ENCODE results near the gene SESTD1.

SESTD1 gene

DNA sequence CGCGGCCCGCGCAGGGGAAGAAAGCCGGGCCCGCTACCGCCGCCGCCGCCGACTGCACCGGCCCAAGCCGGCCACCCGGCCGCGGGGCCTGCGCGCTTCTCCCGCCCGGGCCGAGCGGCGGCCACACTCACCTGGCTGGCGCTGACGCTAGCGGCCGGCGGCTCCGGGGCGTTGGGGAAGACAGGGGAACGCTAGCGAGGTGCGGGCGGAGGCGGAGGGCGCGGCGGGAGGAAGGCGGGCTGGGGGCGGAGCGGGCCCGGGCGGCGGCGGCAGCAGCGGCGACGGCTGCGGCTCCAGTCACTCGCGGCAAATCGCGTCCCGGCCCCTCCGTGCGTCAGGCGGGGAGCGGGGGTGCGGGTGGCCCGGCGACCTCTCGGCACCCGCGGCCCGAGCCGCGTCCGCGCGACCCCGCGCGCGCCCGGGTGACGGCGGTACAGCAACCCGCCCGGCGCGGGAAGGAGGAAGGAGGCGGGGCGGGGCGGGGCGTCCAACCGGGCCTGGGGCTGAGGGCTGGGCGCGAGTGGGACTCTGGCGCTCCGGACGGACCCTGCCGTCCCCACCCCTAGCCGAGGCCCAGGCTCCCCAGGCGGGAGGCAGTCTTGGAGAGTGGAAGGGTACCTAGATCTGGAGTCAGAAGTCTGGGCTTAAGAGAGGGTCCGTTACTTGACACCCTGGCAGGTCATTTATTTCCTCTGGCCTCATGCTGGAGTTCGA, at the start of gene SESTD1:
Gene SESTD1, minus strand, starts transcription at position 465 of the 714 bp plus-strand sequence. CDS start 72,991 bp downstream, outside the sequence.
- DNase-seq (ENCODE audit: low spot score) = peak; percentile 85

- no peak for DNase-seq (ENCODE audit: low spot score)
These were observed 48.4 kb upstream of the SESTD1 start for GRCh38 chr2:179313057-179313456.

DNA sequence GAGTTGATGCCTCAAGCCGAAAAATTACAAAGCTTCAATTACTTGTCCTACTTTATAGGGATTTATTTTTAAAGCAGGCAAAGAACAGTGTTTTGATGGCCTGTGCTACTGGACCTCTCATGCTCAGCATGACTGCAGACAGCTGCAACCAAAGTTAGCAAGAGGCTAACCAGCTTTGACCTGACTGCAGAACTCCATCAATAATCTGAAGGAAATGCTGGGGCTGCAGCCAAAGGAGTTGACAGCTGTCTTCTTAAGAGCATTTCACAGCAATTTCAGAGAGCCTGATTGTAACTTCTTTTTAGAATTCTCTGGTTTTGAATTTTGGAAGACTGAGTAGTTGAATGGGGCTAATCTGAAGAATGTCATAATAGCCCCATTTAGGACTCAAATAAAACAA, 46.5 kb upstream of the SESTD1 start:
- DNase-seq (ENCODE audit: low spot score) = no peak

DNA sequence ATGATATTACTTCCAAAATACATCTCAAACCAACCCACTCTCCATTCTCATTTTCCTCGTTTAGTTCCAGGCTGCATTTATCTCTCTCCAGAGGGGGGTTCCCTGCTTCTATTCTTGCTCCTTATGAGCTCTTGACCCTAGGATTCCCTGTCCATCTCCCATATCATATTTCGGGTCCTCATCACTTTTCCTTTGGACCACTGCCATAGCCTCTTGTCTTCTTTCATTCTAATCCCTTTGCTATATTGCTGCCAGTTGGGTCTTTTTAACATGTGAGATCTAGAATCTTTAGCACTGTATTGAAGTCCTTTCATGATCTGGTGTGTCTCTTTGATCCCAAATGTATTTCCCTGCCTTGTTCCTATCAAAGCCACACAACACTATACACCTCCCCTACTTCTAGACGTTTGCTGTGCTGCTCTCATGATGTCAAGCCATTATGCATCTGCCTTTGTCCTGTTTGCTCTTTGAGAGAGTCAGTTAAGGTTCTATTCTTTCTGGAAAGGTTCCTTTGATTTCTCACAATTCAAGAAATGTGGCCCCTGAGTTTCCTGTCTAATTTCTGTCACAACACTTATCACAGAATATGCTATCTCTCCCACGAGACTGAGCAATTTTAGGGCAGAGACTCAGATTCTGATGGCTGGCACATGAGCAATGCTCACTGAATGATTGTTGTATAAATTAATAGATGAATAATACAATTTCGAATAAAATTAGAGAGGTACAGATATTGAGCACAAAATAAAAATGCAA, 43.2 kb upstream of the SESTD1 start:
- DNase-seq (ENCODE audit: low spot score) = no peak

DNA sequence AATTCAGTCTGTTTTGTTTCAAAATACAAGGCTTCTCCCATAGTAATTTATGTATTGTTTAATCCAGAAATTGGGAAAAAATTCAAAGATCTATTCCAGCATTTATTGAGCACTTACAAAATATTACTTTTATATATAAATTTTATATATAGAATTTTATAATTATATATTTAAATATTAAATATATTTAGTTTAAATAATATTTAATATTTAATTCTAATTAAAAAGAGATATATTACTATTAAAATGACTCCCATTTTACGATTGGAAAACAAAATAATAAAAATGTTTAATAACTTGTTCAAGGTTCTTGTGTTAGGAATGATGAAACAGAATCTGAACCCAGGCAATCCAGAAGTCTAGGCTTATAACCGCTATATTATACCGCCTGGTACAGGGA, 40.5 kb upstream of the SESTD1 start:
- DNase-seq (ENCODE audit: low spot score) = no peak

DNA sequence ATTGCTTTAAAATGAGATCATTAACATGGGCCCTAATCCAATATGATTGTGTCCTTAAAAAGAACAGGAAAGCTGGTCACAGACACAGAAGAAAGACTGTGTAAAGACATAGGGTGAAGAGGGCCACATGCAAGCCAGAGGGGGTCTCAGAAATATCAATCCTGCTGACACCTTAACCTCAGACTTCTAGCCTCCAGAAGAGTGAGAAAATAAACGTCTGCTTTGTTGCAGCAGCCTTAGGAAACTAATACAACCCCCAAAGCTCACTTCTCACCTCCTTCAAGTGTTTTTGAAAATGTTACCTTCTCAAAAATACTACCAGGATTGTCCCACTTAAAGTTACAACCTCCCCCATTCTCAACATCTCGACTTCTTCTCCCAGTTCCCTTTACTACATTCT, 39.8 kb upstream of the SESTD1 start:
- DNase-seq (ENCODE audit: low spot score) = no peak

DNA sequence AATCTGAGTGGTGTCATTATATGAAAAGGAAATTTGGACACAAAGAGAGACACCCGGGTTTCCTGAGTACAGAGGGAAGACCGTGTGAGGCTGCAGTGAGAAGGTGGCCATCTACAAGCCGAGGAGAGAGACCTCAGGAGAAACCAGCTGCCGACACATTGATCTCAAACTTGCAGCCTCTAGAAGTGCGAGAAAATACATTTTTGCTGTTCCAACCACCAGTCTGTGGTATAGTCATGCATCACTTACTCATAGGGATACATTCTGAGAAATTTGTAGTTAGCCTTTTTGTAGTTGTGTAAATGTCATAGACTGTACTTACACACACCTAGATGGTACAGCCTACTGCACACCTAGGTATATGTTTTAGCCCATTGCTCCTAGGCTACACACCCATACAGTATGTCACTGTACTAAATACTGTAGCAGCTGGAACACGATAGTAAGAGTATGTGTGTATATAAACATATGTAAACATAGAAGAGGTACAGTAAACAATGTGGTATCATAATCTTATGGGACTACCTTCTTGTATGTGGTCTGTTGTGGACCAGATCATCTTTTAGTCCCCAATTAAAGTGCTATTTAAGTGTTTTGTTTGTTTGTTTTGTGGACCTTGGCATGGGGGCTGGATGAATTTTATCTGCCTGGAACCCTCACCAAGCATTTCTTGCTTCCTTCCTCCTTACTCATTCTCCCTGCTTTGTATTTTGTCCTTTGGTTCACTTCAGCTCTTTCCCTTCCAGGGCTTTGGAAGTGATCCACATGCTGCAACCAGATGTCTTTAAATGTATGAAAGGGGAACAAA, 38.3 kb upstream of the SESTD1 start:
- no peak for DNase-seq (ENCODE audit: low spot score)

GRCh38 chr2:179302149-179302548, 37.5 kb upstream of the SESTD1 start:
- DNase-seq (ENCODE audit: low spot score) = no peak

DNA sequence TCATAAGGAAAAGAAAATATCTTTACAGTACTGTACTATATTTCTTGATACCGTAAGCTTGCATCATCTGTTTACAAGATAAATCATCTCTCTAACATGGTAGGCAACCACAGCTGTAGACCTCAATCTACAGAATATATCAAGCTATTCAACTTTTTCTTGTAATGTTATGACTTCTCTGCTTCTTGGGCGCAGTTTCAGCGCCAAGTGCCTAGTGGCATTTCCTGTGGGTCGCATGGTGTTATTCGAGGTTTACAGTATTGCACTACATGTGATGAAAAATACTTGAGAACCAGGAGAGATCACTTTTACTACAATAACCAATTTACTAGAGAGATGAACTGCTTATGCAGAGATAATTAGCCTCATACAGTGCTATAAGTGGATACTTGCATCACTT, 34.0 kb upstream of the SESTD1 start:
- DNase-seq (ENCODE audit: low spot score) = no peak

- no peak for DNase-seq (ENCODE audit: low spot score)
These were observed 33.3 kb upstream of the SESTD1 start for GRCh38 chr2:179297927-179298326.

GRCh38 chr2:179290329-179290728, 25.7 kb upstream of the SESTD1 start:
- DNase-seq (ENCODE audit: low spot score) = no peak

- DNase-seq (ENCODE audit: low spot score) = no peak
These were observed 20.4 kb upstream of the SESTD1 start for GRCh38 chr2:179285060-179285459.

DNA sequence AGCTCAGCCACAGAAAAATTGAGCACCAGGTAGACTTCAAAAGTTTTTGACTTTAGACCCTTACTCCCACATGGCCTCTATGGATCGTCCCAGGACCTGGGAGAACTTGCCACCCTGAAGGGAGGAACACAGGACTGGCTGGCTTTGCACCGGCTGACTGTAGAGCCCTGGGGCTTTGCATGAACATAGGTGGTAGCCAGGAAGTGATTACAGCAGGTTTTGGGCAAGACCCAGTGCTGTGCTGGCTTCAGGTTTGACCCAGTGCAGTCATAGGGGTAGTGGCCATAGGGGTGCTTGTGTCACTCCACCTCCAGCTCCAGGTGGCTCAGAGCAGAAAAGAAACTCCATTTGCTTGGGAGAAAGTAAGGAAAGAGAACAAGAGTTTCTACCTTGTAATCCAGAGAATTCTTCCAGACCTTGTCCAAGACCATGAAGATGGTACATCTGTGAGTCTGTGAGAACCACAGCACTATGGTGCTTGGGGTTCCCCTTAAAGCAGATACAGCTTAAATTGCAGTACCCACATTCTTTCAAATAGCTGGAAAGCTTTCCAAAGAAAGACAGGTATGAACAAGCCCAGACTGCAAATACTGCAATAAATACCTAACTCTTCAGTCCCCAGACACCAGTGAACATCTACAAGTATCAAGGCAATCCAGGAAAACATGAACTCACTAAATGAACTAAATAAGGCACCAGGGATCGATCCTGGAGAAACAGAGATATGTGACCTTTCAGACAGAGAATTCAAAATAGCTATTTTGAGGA, 13.0 kb upstream of the SESTD1 start:
- no peak for DNase-seq (ENCODE audit: low spot score)

- DNase-seq (ENCODE audit: low spot score) = no peak
These were observed 10.8 kb upstream of the SESTD1 start for GRCh38 chr2:179275253-179276012.

- DNase-seq (ENCODE audit: low spot score) = no peak
These were observed 10.1 kb upstream of the SESTD1 start for GRCh38 chr2:179274749-179275148.

DNA sequence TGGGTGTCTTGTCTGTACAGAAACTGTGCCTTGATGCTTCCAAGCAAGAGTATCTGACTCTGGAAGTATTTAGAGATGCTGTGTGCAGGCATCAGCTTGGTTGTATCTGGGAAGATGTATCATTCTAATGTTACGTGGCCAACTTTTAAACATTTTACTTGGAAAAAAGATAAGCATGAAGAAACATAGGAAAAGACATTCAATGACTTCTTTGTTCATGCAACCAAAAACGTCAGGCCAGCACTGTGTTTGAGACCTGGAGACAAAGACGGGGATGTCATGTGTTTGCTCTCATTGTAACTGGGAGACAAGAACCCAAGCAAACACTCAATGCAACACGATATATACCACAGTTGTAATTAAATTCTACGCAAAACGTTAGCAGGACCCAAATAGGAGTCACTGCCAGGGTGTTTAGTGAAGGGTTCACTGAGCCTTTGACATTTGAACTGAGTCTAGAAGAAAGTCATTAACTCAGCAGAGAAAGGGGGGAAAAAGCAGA, 8.9 kb upstream of the SESTD1 start:
- no peak for DNase-seq (ENCODE audit: low spot score)

DNA sequence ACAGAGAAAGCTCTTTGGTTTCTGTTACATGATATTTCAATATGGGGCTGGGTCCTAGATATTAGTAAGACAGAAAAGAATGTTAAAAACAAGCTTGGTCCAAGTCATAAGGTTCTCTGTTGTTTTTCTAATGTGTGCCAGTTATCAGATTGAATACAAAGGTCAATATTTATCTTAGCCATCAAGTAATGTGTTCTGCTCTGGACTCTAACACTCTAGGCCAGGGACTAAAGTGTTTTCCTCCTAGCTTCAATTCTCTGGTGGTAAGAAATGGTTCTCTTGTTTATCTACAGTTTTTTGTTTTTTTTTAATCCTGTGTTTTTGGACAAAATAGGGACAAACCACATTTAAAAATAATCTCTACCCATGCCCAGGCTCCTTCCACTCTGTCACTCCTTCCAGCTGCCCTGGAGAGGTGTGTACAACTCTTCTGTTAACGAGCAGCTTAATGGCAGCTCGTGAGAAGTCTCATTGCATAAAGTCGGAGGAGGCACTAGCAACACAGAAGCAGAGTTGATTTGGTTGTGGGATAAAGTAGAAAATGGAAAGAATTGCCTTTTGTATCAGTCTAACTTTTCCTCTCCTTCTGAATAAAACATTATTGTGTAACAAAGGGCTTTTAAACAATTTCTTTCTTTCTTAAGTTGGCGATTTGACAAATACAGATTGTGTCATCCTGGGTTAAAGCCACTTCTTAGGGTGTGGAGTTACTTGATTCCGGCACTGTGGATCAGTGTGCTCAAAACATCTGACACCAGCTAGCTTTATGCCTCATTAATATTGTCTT, 8.0 kb upstream of the SESTD1 start:
- DNase-seq (ENCODE audit: low spot score) = no peak

DNA sequence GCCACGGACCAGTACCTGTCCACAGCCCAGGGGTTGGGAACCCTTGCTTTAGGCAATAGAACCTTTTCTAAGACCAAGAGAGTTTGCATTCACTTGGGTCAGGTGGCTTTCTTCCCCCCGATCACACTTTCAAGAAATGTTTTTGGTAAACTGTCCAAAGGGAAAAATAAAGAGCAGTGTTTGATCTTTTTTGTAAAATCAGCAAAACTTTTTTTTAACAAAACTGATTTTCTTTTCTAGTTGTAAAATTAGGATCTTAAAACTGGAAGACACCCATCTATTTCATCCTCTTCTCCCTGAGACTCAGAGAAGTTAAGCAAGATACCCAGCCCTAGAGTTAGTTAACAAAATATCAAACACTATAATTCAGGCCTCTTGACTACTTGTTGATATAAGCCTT, 6.1 kb upstream of the SESTD1 start:
- DNase-seq (ENCODE audit: low spot score) = no peak

DNA sequence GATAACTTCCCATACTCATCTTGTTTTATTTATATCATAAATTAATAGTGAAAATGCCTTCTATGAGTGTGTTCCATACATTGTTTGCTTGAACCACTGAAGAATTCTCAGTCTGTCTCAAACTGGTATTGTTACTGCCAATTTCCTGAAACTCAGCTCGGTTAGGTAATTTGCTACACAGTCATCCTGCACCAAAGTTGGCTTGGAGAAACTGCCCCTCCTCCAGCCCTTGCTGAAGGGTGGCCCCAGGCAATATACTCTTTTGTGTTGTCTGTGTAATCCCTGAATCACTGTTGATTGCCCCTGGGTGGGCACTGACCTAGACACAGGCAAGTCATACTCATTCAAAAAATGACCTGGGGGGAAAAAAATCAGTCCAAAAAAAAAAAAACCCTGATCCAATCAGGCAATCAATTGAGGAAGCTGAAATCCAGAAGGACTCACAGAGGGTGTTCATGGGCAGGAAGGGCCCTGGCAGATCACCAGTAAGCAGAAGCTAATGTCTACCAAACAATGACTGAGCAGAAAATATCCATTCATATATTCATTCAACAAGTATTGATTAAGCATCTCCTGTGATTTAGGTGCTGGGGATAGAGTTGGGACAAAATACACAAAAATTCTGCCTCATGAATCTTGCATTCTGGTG, 3.8 kb upstream of the SESTD1 start:
- DNase-seq (ENCODE audit: low spot score) = no peak

- no peak for DNase-seq (ENCODE audit: low spot score)
These were observed 1.6 kb upstream of the SESTD1 start for GRCh38 chr2:179266271-179266670.

All from ecto neural progenitor cell (in vitro differentiated cells).